ENCODE data around the gene HOOK1. TPM values are rescaled to one million over a fixed set of nuclear protein-coding genes. Genes with fewer than 3 reads are reported as not detected.

HOOK1 gene
- total and polyA plus RNA-seq, 2 donors (not counting 3 experiments of a cell fraction or from before 2014, with no cell fraction given), result not detected

- intact Hi-C loops (cut with micrococcal nuclease), result no loop called here
- CTCF ChIA-PET, result interaction anchor here (1.5 kb wide), 1 partner anchor 50 kb away, joined by 5 read pairs; no protein-coding TSS in a partner anchor
- TF ChIP-seq POLR2A (IDR thresholded peaks at IDR 0.05; ENCODE audit: low read depth, low read length) (no peak), MYC (IDR thresholded peaks at IDR 0.05; ENCODE audit: low read depth, low read length) (no peak), MAX (IDR thresholded peaks at IDR 0.05; ENCODE audit: insufficient read depth, insufficient read length) (no peak), GATA2 (IDR thresholded peaks at IDR 0.05; ENCODE audit: insufficient read depth, insufficient read length, low read depth, low read length) (no peak), EZH2 (IDR thresholded peaks at IDR 0.05; ENCODE audit: borderline replicate concordance, low read depth, low read length, severe bottlenecking) (no peak), FOS (IDR thresholded peaks at IDR 0.05; ENCODE audit: borderline replicate concordance, insufficient read depth, low read length) (no peak), JUN (IDR thresholded peaks at IDR 0.05; ENCODE audit: borderline replicate concordance, insufficient read depth, insufficient read length, low read depth) (no peak), CTCF (IDR thresholded peaks at IDR 0.05; ENCODE audit: extremely low read depth in 1 of 2, insufficient read depth in 1 of 2, low read depth in 1 of 2, low read length in 2 of 2) (no peak), POLR2AphosphoS5 (IDR thresholded peaks at IDR 0.05; ENCODE audit: insufficient read depth, low read depth, low read length) (no peak)
- no peak for FAIRE-seq
- Histone ChIP-seq H3K9ac (replicated peaks; ENCODE audit: extremely low read depth, insufficient read depth, low read length) (no peak overlapping the region), H3K36me3 (ENCODE audit: control insufficient read depth in 2 of 2, extremely low read depth in 1 of 2, insufficient read depth in 2 of 2, low read length in 2 of 2) (no peaks in the 10 kb centered on the region), H2AFZ (ENCODE audit: low read depth, low read length) (no peak overlapping the region), H3K4me2 (ENCODE audit: insufficient read depth, low read length) (no peak overlapping the region), H3K4me1 (ENCODE audit: control insufficient read depth, extremely low read depth, insufficient read depth, low read length) (no peaks in the 10 kb centered on the region), H3K27me3 (ENCODE audit: control insufficient read depth in 2 of 2, insufficient read depth in 2 of 2, low read length in 2 of 2) (no peaks in the 10 kb centered on the region), H3K79me2 (ENCODE audit: control insufficient read depth, insufficient read depth, low read length) (no peaks in the 10 kb centered on the region), H3K4me3 (replicated peaks in 1 of 3; ENCODE audit: insufficient read depth in 1 of 3, low read depth in 1 of 3, low read length in 3 of 3) (no peak overlapping the region), H4K20me1 (replicated peaks; ENCODE audit: control insufficient read depth, extremely low read depth, insufficient read depth, low read length) (no peaks in the 10 kb centered on the region), H3K9me3 (replicated peaks; ENCODE audit: control insufficient read depth, insufficient read depth, low read length) (no peaks in the 10 kb centered on the region), H3K27ac (ENCODE audit: insufficient read depth, low read depth, low read length) (no peak overlapping the region), H3K9me1 (replicated peaks; ENCODE audit: control insufficient read depth, extremely low read depth, insufficient read depth, low read length) (no peaks in the 10 kb centered on the region)
- POLR2A ChIA-PET, result no interaction called here
- dilution Hi-C loops (cut with MboI; ENCODE audit: extremely low pct_ligation_motif_present, low sequenced_read_pairs), result no loop called here
- DNase-seq (ENCODE audit: low read depth, low spot score), result no peak
- BruUV-seq (replicated peaks), result no TSS peak
Observed at GRCh38 chr1:59897165-59897564, 82.4 kb downstream of the HOOK1 start.

Data from endothelial cell of umbilical vein (primary cell).